B cell (primary cell): ENCODE measurements around the gene PRR33. TPM values are rescaled to one million over a fixed set of nuclear protein-coding genes. Genes with fewer than 3 reads are reported as not detected.

Experiments used
- ATAC-seq: fragments of 200-7000 bp; cut with Tn5 transposase; one replicate; pipeline ENCODE4 v1.10.0; 2021; ENCODE audit warnings: low read depth, mild to moderate bottlenecking, moderate number of reproducible peaks, moderate library complexity
- CTCF ChIA-PET: fragments of 350-600 bp; sonication (Branson Sonifier 250); formaldehyde crosslinking; loops from one replicate; lab custom pipeline; 2021; ENCODE audit warnings: antibody characterized with exemption, inconsistent platforms; lab: Charles Lee
- POLR2A ChIA-PET: fragments of 350-600 bp; sonication (Branson Sonifier 250); formaldehyde crosslinking; loops from one replicate; lab custom pipeline; 2021; ENCODE audit warnings: antibody characterized with exemption; lab: Charles Lee
- DNase-seq: peaks from one replicate; pipeline ENCODE4 v3.0.0; 2013
- H2AFZ ChIP-seq: 2 replicates; pipeline ENCODE4 v1.6.1; 2012; ENCODE audit warnings: mild to moderate bottlenecking, low read depth, low read length; ENCODE audit not compliant: insufficient read depth, poor library complexity, severe bottlenecking
- H3K27ac ChIP-seq, 2 donors: 1 replicate in 1 of 2; 2 replicates in 1 of 2; pipeline ENCODE4 v1.5.1; 2012 to 2013; ENCODE audit warnings: low read length in 2 of 2, mild to moderate bottlenecking in 2 of 2, moderate library complexity in 1 of 2
- H3K27me3 ChIP-seq, 4 experiments: fragments of 200-600 bp in 1 of 4; sonication (generic) in 1 of 4; replicated peaks in 1 of 4; 1 replicate in 2 of 4; 2 replicates in 2 of 4; pipeline versions ENCODE4 v1.6.1 to v1.7.0; 2013 to 2016; ENCODE audit warnings: low read length in 3 of 4, mild to moderate bottlenecking in 2 of 4, mixed read lengths in 1 of 4, moderate library complexity in 1 of 4; ENCODE audit not compliant: insufficient read depth in 4 of 4, control insufficient read depth in 3 of 4; ENCODE audit errors: control extremely low read depth in 1 of 4
- H3K36me3 ChIP-seq, 2 experiments: replicated peaks in 1 of 2; 1 replicate in 1 of 2; 2 replicates in 1 of 2; pipeline versions ENCODE4 v1.6.1 to v1.7.1; 2013; ENCODE audit warnings: low read length in 1 of 2; ENCODE audit not compliant: insufficient read depth in 2 of 2, control insufficient read depth in 1 of 2; ENCODE audit errors: control extremely low read depth in 1 of 2, extremely low read depth in 1 of 2
- H3K4me1 ChIP-seq, 2 donors: fragments of 200-600 bp in 1 of 2; sonication (generic) in 1 of 2; 1 replicate in 1 of 2; 2 replicates in 1 of 2; pipeline versions ENCODE4 v1.5.1 to v1.6.1; 2013 to 2017; ENCODE audit warnings: low read length in 2 of 2; ENCODE audit not compliant: control insufficient read depth in 2 of 2, insufficient read depth in 2 of 2
- H3K4me2 ChIP-seq: replicated peaks from 2 replicates; pipeline ENCODE3; 2012; ENCODE audit warnings: mild to moderate bottlenecking, low read depth, low read length; ENCODE audit not compliant: poor library complexity, severe bottlenecking
- H3K4me3 ChIP-seq, 5 experiments: fragments of 200-600 bp in 1 of 5; sonication (generic) in 1 of 5; 1 replicate in 3 of 5; 2 replicates in 2 of 5; pipeline versions ENCODE4 v1.5.1 to v1.7.0; 2011 to 2016; ENCODE audit warnings: low read length in 4 of 5, mild to moderate bottlenecking in 4 of 5, low read depth in 2 of 5, control low read depth in 1 of 5, moderate library complexity in 1 of 5; ENCODE audit not compliant: insufficient read depth in 1 of 5; ENCODE audit errors: control extremely low read depth in 1 of 5, extremely low read depth in 1 of 5
- H3K79me2 ChIP-seq: fragments of 200-600 bp; sonication (generic); one replicate; pipeline ENCODE4 v1.6.0; 2016; ENCODE audit warnings: low read length; ENCODE audit not compliant: control insufficient read depth, insufficient read depth
- H3K9ac ChIP-seq: fragments of 200-600 bp; sonication (generic); 2 replicates; pipeline ENCODE4 v1.6.1; 2017; ENCODE audit warnings: mild to moderate bottlenecking, low read length, moderate library complexity
- H3K9me3 ChIP-seq, 3 donors: one replicate each; pipeline versions ENCODE4 v1.6.1 to v1.7.1; 2013; ENCODE audit warnings: low read length in 2 of 3; ENCODE audit not compliant: control insufficient read depth in 2 of 3, insufficient read depth in 1 of 3; ENCODE audit errors: control extremely low read depth in 1 of 3
- H4K20me1 ChIP-seq: 2 replicates; pipeline ENCODE4 v1.6.0; 2012; ENCODE audit warnings: mild to moderate bottlenecking, low read length; ENCODE audit not compliant: insufficient read depth, control insufficient read depth, poor library complexity, severe bottlenecking
- H3K27ac Mint-ChIP-seq: one replicate; pipeline ENCODE4 v1.8.0; 2021; ENCODE audit warnings: mixed read lengths
- H3K27me3 Mint-ChIP-seq: one replicate; pipeline ENCODE4 v1.8.0; 2021; ENCODE audit warnings: mixed read lengths
- H3K4me1 Mint-ChIP-seq: one replicate; pipeline ENCODE4 v1.8.0; 2021; ENCODE audit warnings: mixed read lengths
- H3K4me3 Mint-ChIP-seq: one replicate; pipeline ENCODE4 v1.8.0; 2021; ENCODE audit warnings: mixed read lengths
- H3K9me3 Mint-ChIP-seq: one replicate; pipeline ENCODE4 v1.8.0; 2022; ENCODE audit warnings: mixed read lengths; ENCODE audit not compliant: insufficient read depth
- EZH2 ChIP-seq: IDR thresholded peaks from 2 replicates; pipeline ENCODE4 v1.6.1; 2012; ENCODE audit warnings: borderline replicate concordance, low read depth, mild to moderate bottlenecking, moderate library complexity, low read length; ENCODE audit not compliant: insufficient read depth, poor library complexity, severe bottlenecking
- WGBS: methylation state at CpG from one replicate; pipeline ENCODE4 v1.1.5; 2013; ENCODE audit warnings: missing lambda C conversion rate; ENCODE audit not compliant: insufficient coverage; 5-methylcytosine and 5-hydroxymethylcytosine counted together
- intact Hi-C: fragments of 100-400 bp; cut with micrococcal nuclease; formaldehyde crosslinking; loops from one replicate; pipeline ENCODE4 v1.10.0; 2022
- polyA plus RNA-seq: library from polyadenylated mRNA; depleted of rRNA; stranded (reverse); fragments of >200 nt; gene quantifications from 2 replicates; pipeline ENCODE4 v1.2.3, GENCODE V29; 2012
- total RNA-seq, 2 donors: library from RNA; stranded (reverse); fragments of 120-200 nt in 1 of 2; gene quantifications; 1 replicate in 1 of 2; 2 replicates in 1 of 2; pipeline versions ENCODE4 v1.2.3 to v1.2.4, GENCODE V29; 2013 to 2022
- TF ChIP-seq, protein P1 (sequence below): fragments of 200-600 bp; IDR thresholded peaks from one replicate; pipeline ENCODE4 v1.8.0; 2022; ENCODE audit warnings: antibody characterized with exemption, mild to moderate bottlenecking

The PRR33 gene
- total and polyA plus RNA-seq, 2 donors (not counting 1 experiment from before 2014, with no cell fraction given), result not detected

GRCh38 chr11:1866226-1866625 is 25.5 kb downstream of the PRR33 start:
- no peaks in the 10 kb centered on the region for H3K27me3 ChIP-seq
- no peaks in the 10 kb centered on the region for H3K27me3 Mint-ChIP-seq
- peaks cover 52% of the 10 kb centered on the region for H3K4me1 Mint-ChIP-seq
- no peak overlapping the region for H3K4me3 Mint-ChIP-seq
- peaks cover 34 to 79% of the 10 kb centered on the region in 2 donors for H3K4me1 ChIP-seq
- no peak for TF ChIP-seq EZH2
- TF ChIP-seq, protein P1, sequence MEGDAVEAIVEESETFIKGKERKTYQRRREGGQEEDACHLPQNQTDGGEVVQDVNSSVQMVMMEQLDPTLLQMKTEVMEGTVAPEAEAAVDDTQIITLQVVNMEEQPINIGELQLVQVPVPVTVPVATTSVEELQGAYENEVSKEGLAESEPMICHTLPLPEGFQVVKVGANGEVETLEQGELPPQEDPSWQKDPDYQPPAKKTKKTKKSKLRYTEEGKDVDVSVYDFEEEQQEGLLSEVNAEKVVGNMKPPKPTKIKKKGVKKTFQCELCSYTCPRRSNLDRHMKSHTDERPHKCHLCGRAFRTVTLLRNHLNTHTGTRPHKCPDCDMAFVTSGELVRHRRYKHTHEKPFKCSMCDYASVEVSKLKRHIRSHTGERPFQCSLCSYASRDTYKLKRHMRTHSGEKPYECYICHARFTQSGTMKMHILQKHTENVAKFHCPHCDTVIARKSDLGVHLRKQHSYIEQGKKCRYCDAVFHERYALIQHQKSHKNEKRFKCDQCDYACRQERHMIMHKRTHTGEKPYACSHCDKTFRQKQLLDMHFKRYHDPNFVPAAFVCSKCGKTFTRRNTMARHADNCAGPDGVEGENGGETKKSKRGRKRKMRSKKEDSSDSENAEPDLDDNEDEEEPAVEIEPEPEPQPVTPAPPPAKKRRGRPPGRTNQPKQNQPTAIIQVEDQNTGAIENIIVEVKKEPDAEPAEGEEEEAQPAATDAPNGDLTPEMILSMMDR, result no peak
- CTCF ChIA-PET, result interaction anchor here (0.7 kb wide), 1 partner anchor 13 kb away, joined by 3 read pairs; the partner anchor contains the start of gene LSP1
- peaks cover 100% of the 10 kb centered on the region for H3K79me2 ChIP-seq
- no peaks in the 10 kb centered on the region for H3K9me3 Mint-ChIP-seq
- H3K9ac ChIP-seq, result no peak overlapping the region
- H4K20me1 ChIP-seq, result peaks cover 100% of the 10 kb centered on the region
- 88% methylated on average over 8 of the region's 8 CpGs for WGBS
- intact Hi-C loops, result no loop called here
- no peaks in the 10 kb centered on the region for H3K9me3 ChIP-seq
- no peak overlapping the region for H3K4me3 ChIP-seq
- H2AFZ ChIP-seq, result no peak overlapping the region
- ATAC-seq (no peak), DNase-seq (no peak)
- no peak overlapping the region for H3K27ac Mint-ChIP-seq
- no peak overlapping the region for H3K4me2 ChIP-seq
- no peak overlapping the region for H3K27ac ChIP-seq
- POLR2A ChIA-PET, result interaction anchor here (0.7 to 2.1 kb wide), 2 partner anchors 13 to 25 kb away, joined by 3 to 5 read pairs; partner anchors contain the start of gene LSP1
- peaks cover 0 to 52% of the 10 kb centered on the region in 2 experiments for H3K36me3 ChIP-seq

DNA sequence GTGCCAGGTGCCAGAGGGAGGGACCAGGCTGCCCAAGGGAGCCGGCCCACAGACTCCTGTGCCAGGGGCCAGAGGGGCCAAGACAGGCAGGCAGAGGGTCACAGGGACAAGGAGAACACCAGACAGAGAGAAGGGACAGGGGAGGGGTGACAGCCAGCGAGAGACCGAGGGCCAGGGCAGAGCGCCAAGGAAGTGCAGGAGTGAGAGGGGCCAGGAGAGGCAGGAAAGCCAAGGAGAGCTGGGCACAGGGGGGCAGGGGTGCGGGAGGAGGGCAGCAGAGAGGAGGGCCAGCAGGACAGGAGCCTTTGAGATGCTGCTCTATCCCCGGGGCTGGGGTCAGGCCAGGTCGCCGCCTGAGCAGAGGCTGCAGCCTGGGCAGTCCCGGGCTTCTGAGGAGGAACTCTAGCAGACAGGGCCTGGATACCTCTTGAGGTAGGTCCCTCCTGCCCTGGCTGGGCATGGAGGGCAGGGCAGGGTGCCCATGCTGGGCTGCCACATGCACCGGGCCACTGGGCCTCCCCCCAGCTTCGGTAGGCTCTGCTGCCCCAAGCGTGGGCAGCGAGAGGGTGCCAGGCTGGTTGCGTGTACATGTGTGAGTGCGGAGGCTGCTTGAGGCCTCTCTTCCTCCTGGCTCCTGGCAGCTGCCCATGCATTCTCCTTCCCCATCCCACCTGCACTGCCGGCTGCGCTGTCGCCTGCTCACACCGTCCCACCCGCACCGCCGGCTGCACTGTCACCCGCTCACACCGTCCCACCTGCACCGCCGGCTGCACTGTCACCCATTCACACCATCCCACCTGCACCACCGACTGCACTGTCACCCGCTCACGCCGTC is 26.6 kb downstream of the PRR33 start:
- no peak overlapping the region for H3K4me2 ChIP-seq
- 90% methylated on average over 29 of the region's 30 CpGs for WGBS
- H3K79me2 ChIP-seq, result peaks cover 100% of the 10 kb centered on the region
- Mint-ChIP-seq H3K4me1 (peaks cover 40% of the 10 kb centered on the region), H3K9me3 (no peaks in the 10 kb centered on the region), H3K27ac (no peak overlapping the region), H3K27me3 (no peaks in the 10 kb centered on the region), H3K4me3 (no peak overlapping the region)
- H3K9me3 ChIP-seq, result no peaks in the 10 kb centered on the region
- no peak overlapping the region for H2AFZ ChIP-seq
- CTCF ChIA-PET, result no interaction called here
- H3K36me3 ChIP-seq, result peaks cover 0 to 60% of the 10 kb centered on the region in 2 experiments
- TF ChIP-seq, protein P1, result no peak
- TF ChIP-seq EZH2, result no peak
- H4K20me1 ChIP-seq, result peaks cover 100% of the 10 kb centered on the region
- no peak overlapping the region for H3K9ac ChIP-seq
- H3K27me3 ChIP-seq, result no peaks in the 10 kb centered on the region
- ATAC-seq (no peak), DNase-seq (no peak)
- peaks cover 27 to 67% of the 10 kb centered on the region in 2 donors for H3K4me1 ChIP-seq
- H3K4me3 ChIP-seq, result no peak overlapping the region
- H3K27ac ChIP-seq, result no peak overlapping the region
- intact Hi-C loops, result no loop called here
- POLR2A ChIA-PET, result no interaction called here
